HFFc6 (cell line): ENCODE measurements around the gene LRRC74B. TPM values are rescaled to one million over a fixed set of nuclear protein-coding genes. Genes with fewer than 3 reads are reported as not detected.
A peak's percentile ranks its signal among the peaks of the same experiment; 100 is the strongest.

Experiments used
- DNase-seq: peaks from one replicate; pipeline ENCODE4 v3.0.0-alpha.2; 2018
- H3K27ac Mint-ChIP-seq: 2 replicates; pipeline ENCODE4 v1.8.0; 2020; ENCODE audit warnings: mild to moderate bottlenecking, mixed read lengths
- H3K27me3 Mint-ChIP-seq: 2 replicates; pipeline ENCODE4 v1.8.0; 2021; ENCODE audit warnings: mild to moderate bottlenecking, moderate library complexity, mixed read lengths; ENCODE audit not compliant: insufficient read depth
- H3K36me3 Mint-ChIP-seq: 2 replicates; pipeline ENCODE4 v1.8.0; 2021; ENCODE audit warnings: low read depth, mixed read lengths
- H3K4me1 Mint-ChIP-seq: 2 replicates; pipeline ENCODE4 v1.8.0; 2020; ENCODE audit warnings: low read depth, mixed read lengths
- H3K4me3 Mint-ChIP-seq: 2 replicates; pipeline ENCODE4 v1.8.0; 2020; ENCODE audit warnings: mild to moderate bottlenecking, moderate library complexity, mixed read lengths
- H3K9me3 Mint-ChIP-seq: 2 replicates; pipeline ENCODE4 v1.8.0; 2020; ENCODE audit warnings: mild to moderate bottlenecking, mixed read lengths
- total RNA-seq, 6 experiments: library from RNA; stranded (reverse); fragmentation: NEBNext Ultra II Directional; extraction: Animal tissue kit (Norgen Biotek cat#: 25700); gene quantifications; 2 replicates in 1 of 6; 3 replicates in 5 of 6; pipeline ENCODE4 v1.2.3, GENCODE V29; 2021
- TF ChIP-seq, protein P1 (sequence below): fragments of 200-600 bp; sonication (generic); IDR thresholded peaks from 2 replicates; pipeline ENCODE4 v1.5.0; 2021; ENCODE audit warnings: antibody characterized with exemption, mild to moderate bottlenecking

The LRRC74B gene
- total RNA-seq, 6 experiments from 2014 or later: not detected

DNA sequence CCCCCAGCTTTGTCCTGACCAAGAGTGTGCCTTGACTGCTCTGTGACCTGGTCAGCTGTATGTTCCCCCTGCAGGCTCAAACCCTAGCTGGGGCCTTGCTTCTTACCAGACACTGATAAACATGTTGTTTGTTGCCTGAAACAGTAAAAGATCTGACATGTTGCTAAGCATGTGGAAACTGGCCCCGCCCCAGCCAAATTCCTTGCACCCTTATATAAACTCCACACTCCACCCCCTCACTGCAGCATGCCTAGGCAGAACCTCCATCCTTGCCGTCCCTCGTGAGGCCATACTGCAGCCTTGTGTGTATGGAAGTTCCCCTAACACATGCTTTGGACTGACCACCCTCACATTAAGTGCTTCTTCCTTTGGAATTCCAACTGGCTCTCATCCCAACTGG, 27.3 kb downstream of the LRRC74B start:
- Mint-ChIP-seq H3K27ac (no peak overlapping the region), H3K4me1 (peaks cover 18% of the 10 kb centered on the region), H3K9me3 (no peaks in the 10 kb centered on the region), H3K36me3 (no peaks in the 10 kb centered on the region), H3K27me3 (peaks cover 10% of the 10 kb centered on the region), H3K4me3 (no peak overlapping the region)
- TF ChIP-seq, protein P1, sequence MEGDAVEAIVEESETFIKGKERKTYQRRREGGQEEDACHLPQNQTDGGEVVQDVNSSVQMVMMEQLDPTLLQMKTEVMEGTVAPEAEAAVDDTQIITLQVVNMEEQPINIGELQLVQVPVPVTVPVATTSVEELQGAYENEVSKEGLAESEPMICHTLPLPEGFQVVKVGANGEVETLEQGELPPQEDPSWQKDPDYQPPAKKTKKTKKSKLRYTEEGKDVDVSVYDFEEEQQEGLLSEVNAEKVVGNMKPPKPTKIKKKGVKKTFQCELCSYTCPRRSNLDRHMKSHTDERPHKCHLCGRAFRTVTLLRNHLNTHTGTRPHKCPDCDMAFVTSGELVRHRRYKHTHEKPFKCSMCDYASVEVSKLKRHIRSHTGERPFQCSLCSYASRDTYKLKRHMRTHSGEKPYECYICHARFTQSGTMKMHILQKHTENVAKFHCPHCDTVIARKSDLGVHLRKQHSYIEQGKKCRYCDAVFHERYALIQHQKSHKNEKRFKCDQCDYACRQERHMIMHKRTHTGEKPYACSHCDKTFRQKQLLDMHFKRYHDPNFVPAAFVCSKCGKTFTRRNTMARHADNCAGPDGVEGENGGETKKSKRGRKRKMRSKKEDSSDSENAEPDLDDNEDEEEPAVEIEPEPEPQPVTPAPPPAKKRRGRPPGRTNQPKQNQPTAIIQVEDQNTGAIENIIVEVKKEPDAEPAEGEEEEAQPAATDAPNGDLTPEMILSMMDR: no peak
- DNase-seq: no peak

DNA sequence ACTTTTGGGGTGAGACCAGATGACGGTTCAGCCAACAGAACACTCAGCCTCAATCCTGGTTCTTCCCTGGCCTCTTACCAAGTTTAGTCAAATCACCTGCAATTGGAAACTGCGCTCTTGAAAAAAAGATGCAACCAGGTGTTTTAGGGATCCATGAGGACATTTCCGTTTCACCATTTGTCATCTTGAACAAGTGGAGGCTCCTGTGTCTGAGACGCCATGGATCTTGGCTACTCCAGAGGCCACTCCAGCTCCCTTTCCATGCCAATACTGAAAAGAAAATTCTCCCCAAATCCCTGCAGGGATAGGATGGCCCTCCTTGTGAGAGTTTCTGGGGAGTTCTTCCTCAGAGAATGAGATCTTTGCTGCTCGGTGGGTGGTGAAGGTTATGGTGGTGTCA, 27.7 kb downstream of the LRRC74B start:
- TF ChIP-seq, protein P1: no peak
- Mint-ChIP-seq H3K36me3 (no peaks in the 10 kb centered on the region), H3K27me3 (peaks cover 11% of the 10 kb centered on the region), H3K4me3 (no peak overlapping the region), H3K27ac (peak overlapping the region; percentile 81), H3K9me3 (no peaks in the 10 kb centered on the region), H3K4me1 (peaks cover 18% of the 10 kb centered on the region)
- DNase-seq: no peak

DNA sequence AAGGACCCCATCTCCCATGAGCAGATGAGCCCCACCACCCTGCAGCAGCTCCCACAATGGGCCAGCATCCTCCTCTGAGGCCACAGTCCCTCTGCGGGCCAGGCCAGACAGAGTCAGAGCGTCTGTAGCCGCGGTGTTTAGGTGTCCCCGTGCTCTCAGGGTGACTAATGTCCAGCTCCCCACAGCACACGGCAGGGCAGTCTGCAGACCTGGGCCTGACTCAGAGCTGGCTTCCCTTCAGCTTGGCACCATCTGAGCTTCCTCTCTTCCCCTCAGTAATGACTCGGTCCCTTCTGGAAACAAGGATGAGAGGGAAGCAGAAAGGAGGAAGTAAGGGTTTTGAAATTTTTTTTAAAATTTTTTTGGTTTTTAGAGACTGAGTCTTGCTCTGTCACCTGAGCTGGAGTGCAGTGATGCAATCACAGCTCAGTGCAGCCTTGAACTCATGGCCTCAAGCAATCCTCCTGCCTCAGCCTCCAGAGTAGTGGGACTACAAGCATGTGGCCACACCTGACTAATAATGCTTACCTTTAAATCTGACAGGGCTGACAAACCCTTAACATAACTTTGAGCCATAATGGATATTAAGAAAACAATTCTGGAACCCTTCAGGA, 28.5 kb downstream of the LRRC74B start:
- peak overlapping the region; percentile 81 for H3K27ac Mint-ChIP-seq
- peak; percentile 85 for DNase-seq
- H3K36me3 Mint-ChIP-seq: no peaks in the 10 kb centered on the region
- H3K9me3 Mint-ChIP-seq: no peaks in the 10 kb centered on the region
- peaks cover 11% of the 10 kb centered on the region for H3K27me3 Mint-ChIP-seq
- peaks cover 18% of the 10 kb centered on the region for H3K4me1 Mint-ChIP-seq
- TF ChIP-seq, protein P1: no peak
- peak overlapping the region; percentile 44 for H3K4me3 Mint-ChIP-seq

DNA sequence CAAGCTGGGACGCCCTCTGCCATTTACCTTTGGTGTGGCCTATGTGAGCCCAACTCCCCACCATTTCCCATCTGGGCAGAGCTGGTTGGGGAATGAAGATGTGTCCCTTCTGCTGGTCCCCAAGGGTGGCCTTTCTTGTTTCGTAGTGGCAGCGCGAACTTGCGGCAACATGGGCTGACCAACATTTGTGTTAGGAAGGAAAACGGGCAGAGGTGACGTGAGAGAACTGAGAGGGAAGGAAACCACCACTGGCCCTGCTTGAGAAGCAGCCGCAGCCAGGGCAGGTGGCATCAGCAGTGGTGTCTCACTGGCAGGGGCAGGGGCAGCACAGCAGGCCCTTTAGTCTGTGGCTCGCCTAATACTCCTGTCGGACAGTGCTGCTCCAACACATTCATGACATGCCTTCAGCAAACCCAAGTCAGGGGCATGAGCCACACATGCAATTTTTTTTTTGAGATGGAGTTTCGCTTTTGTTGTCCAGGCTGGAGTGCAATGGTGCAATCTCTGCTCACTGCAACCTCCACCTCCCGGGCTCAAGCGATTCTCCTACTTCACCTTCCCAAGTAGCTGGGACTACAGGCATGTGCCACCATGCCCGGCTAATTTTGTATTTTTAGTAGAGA, 29.9 kb downstream of the LRRC74B start:
- TF ChIP-seq, protein P1: no peak
- Mint-ChIP-seq H3K4me1 (peaks cover 18% of the 10 kb centered on the region), H3K36me3 (no peaks in the 10 kb centered on the region), H3K27me3 (peaks cover 8% of the 10 kb centered on the region), H3K4me3 (no peak overlapping the region), H3K9me3 (no peaks in the 10 kb centered on the region), H3K27ac (no peak overlapping the region)
- no peak for DNase-seq

DNA sequence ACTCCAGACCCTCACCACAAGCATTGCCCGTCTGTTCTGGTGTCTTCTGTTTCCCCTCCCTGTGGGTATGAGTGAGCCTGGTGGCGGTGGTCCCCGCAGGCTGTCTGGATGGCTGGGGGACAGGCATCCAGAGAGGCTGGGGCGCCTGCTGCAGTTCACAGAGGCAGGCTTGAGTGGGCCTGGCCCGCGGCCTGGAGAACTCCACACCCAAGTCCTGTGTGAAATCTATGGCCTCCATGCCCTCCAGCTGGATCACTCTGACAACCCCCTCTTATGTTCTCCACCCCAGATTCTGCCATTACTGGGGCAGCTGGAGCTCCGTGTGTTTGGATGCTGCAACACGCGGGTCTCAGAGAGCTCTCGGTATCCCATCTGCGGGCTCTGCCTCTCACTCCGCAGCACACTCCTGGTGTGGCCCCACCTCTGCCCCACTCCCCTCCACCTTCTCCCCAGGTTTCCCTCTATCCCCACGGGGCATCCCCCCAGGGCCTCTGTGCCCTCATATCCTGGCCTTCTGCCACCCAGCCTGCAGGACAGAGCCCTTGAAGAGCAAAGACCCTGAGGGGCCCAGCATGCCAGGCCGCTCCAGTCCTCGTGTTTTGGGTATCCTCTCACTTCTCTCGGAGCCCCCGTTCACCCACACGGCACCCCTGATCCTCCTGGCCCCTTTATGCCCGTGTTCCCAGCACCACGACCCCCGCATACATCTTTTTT, 31.3 kb downstream of the LRRC74B start:
- no peaks in the 10 kb centered on the region for H3K36me3 Mint-ChIP-seq
- no peak for DNase-seq
- H3K4me3 Mint-ChIP-seq: no peak overlapping the region
- no peak overlapping the region for H3K27ac Mint-ChIP-seq
- peaks cover 18% of the 10 kb centered on the region for H3K4me1 Mint-ChIP-seq
- TF ChIP-seq, protein P1: no peak
- no peaks in the 10 kb centered on the region for H3K9me3 Mint-ChIP-seq
- peaks cover 5% of the 10 kb centered on the region; the same call in 1 of the 2 replicates for H3K27me3 Mint-ChIP-seq
